ENCODE results near the gene ABCC1.

The ABCC1 gene

DNA sequence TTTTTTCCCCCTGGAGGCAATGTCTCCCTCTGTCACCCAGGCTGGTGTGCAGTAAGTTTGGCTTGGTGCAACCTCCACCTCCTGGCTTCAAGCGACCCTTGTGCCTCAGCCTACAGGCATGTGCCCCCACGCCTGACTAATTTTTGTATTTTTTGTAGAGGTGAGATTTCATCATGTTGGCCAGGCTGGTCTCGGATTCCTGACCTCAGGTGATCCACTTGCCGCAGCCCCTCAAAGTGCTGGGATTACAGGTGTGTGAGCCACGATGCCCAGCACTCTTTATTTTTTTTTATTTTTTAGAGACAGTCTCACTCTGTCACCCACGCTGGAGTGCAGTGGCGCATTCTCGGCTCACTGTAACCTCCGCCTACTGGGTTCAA, 160.7 kb downstream of the ABCC1 start:
- H3K4me3 ChIP-seq (ENCODE audit: low read depth in 1 of 2, low read length in 1 of 2), result no peak overlapping the region
- TF ChIP-seq, protein P1, sequence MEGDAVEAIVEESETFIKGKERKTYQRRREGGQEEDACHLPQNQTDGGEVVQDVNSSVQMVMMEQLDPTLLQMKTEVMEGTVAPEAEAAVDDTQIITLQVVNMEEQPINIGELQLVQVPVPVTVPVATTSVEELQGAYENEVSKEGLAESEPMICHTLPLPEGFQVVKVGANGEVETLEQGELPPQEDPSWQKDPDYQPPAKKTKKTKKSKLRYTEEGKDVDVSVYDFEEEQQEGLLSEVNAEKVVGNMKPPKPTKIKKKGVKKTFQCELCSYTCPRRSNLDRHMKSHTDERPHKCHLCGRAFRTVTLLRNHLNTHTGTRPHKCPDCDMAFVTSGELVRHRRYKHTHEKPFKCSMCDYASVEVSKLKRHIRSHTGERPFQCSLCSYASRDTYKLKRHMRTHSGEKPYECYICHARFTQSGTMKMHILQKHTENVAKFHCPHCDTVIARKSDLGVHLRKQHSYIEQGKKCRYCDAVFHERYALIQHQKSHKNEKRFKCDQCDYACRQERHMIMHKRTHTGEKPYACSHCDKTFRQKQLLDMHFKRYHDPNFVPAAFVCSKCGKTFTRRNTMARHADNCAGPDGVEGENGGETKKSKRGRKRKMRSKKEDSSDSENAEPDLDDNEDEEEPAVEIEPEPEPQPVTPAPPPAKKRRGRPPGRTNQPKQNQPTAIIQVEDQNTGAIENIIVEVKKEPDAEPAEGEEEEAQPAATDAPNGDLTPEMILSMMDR (IDR thresholded peaks at IDR 0.05), result no peak
- H3K27me3 ChIP-seq, result no peaks in the 10 kb centered on the region
- H3K36me3 ChIP-seq, result peaks cover 85% of the 10 kb centered on the region
- no peaks in the 10 kb centered on the region for H3K9me3 ChIP-seq
- H3K4me1 ChIP-seq (ENCODE audit: control insufficient read depth in 1 of 2, insufficient read depth in 1 of 2, low read depth in 1 of 2, low read length in 1 of 2), result no peaks in the 10 kb centered on the region
- H3K27ac ChIP-seq, result no peak overlapping the region

DNA sequence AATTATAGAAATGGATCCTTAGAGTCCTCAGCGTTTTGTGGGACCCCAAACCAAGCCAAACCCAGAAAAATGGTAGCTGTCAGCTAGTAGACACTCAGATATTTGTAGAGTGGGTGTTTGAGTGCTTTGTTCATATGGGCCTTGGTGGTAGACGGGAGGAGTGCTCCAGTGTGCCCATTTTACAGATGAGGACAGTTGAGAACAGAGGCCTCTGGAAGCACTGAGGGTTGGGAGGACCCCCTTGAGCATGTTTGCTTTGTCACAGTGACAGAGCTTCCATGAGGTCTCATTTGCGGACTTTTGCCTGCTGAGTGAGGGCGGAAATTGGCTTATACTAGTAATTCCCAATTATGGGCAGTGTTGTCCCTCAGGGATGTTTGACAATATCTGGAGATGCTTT, 162.2 kb downstream of the ABCC1 start:
- TF ChIP-seq, protein P1 (IDR thresholded peaks at IDR 0.05), result no peak
- peaks cover 87% of the 10 kb centered on the region for H3K36me3 ChIP-seq

DNA sequence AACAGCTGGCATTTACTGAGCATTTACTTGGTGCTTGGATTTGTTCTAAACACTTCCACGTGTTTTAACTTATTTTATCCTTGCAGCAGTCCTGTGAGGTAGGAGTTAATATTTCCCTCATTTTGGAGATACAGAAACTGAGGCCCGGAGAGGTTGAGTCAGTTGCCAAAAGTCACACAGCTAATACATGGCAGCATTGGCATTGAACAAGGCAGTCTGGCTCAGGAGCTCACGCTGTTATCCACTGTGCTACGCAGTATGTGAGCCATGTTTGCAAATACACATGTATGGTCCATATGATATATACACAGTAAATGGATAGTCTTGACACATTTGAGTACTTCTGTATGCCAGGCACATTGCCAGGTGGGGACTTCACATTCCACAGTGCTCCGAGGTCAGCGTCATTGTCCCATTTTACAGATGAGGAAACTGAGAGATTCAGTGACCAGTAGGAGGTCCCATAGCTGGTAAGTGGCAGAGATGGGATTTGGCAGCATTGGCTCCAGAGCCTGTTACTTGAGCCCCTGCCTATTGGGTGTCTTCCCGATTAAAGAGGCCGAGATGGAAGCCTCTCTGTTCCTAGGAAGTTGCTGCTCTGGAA, 163.1 kb downstream of the ABCC1 start:
- peaks cover 87% of the 10 kb centered on the region for H3K36me3 ChIP-seq
- no peak overlapping the region for H3K27ac ChIP-seq

More for the DNA sequence above, 162.2 kb downstream of the ABCC1 start:
- no peak overlapping the region for H3K4me3 ChIP-seq (ENCODE audit: low read depth in 1 of 2, low read length in 1 of 2)
- no peaks in the 10 kb centered on the region for H3K4me1 ChIP-seq (ENCODE audit: control insufficient read depth in 1 of 2, insufficient read depth in 1 of 2, low read depth in 1 of 2, low read length in 1 of 2)
- H3K27ac ChIP-seq, result no peak overlapping the region
- no peaks in the 10 kb centered on the region for H3K9me3 ChIP-seq
- H3K27me3 ChIP-seq, result no peaks in the 10 kb centered on the region

DNA sequence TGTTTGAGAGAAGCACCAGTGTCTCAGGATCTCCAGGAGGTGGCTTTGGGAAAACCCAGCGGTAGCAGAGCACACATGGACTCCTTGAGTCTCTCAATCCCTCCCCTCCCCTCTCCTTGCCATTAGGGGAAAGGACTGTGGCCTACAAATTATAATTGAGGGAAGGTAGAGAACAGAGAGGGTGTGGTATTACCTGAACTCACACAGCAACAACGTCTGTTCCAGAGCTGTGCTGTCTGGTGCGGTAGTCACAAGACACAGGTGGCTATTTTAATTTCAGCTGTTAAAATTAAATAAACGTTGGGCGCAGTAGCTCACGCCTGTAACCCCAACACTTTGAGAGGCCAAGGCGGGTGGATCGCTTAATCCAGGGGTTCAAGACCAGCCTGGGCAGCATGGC, 163.7 kb downstream of the ABCC1 start:
- H3K9me3 ChIP-seq, result no peaks in the 10 kb centered on the region
- H3K4me3 ChIP-seq (ENCODE audit: low read depth in 1 of 2, low read length in 1 of 2), result no peak overlapping the region
- H3K4me1 ChIP-seq (ENCODE audit: control insufficient read depth in 1 of 2, insufficient read depth in 1 of 2, low read depth in 1 of 2, low read length in 1 of 2), result no peaks in the 10 kb centered on the region
- H3K36me3 ChIP-seq, result peaks cover 89% of the 10 kb centered on the region
- H3K27ac ChIP-seq, result no peak overlapping the region
- H3K27me3 ChIP-seq, result no peaks in the 10 kb centered on the region
- TF ChIP-seq, protein P1 (IDR thresholded peaks at IDR 0.05), result no peak

More for the DNA sequence above, 163.1 kb downstream of the ABCC1 start:
- H3K4me3 ChIP-seq (ENCODE audit: low read depth in 1 of 2, low read length in 1 of 2), result no peak overlapping the region
- no peaks in the 10 kb centered on the region for H3K9me3 ChIP-seq
- no peaks in the 10 kb centered on the region for H3K27me3 ChIP-seq
- no peaks in the 10 kb centered on the region for H3K4me1 ChIP-seq (ENCODE audit: control insufficient read depth in 1 of 2, insufficient read depth in 1 of 2, low read depth in 1 of 2, low read length in 1 of 2)
- TF ChIP-seq, protein P1 (IDR thresholded peaks at IDR 0.05), result no peak

GRCh38 chr16:16116841-16117240, 167.4 kb downstream of the ABCC1 start:
- no peaks in the 10 kb centered on the region for H3K27me3 ChIP-seq
- peaks cover 62% of the 10 kb centered on the region for H3K36me3 ChIP-seq
- TF ChIP-seq, protein P1 (IDR thresholded peaks at IDR 0.05), result no peak
- no peak overlapping the region for H3K4me3 ChIP-seq (ENCODE audit: low read depth in 1 of 2, low read length in 1 of 2)
- no peaks in the 10 kb centered on the region for H3K9me3 ChIP-seq
- no peak overlapping the region for H3K27ac ChIP-seq
- H3K4me1 ChIP-seq (ENCODE audit: control insufficient read depth in 1 of 2, insufficient read depth in 1 of 2, low read depth in 1 of 2, low read length in 1 of 2), result no peaks in the 10 kb centered on the region
